Measurements from ENCODE around the gene KCTD17.

- TF ChIP-seq ZFX (IDR thresholded peaks at IDR 0.05) (no peak), CTCF (conservative IDR thresholded peaks at IDR 0.05) (no peak)
Observed at GRCh38 chr22:37049224-37049623, 2.3 kb upstream of the KCTD17 start.

Data from C4-2B (cell line).